ENCODE measurements around the gene NHLRC4.

- no peak for TF ChIP-seq CTCF (optimal IDR thresholded peaks at IDR 0.05 in 1 of 3, IDR thresholded peaks at IDR 0.05 in 1 of 3, conservative IDR thresholded peaks at IDR 0.05 in 1 of 3; ENCODE audit: extremely low read depth in 1 of 3, insufficient read depth in 2 of 3, low read length in 3 of 3)
- TF ChIP-seq EZH2 (IDR thresholded peaks at IDR 0.05; ENCODE audit: low read length): no peak
Measured at GRCh38 chr16:553601-554296, 13.1 kb upstream of the NHLRC4 start.
